HTR-8/SVneo (cell line): Measurements from ENCODE around the gene RUBCN.

Experiments
- DNase-seq: peaks from one replicate; pipeline ENCODE4 v3.0.0; 2011; ENCODE audit warnings: low spot score, mixed read lengths; ENCODE audit not compliant: insufficient read length
- FAIRE-seq: peaks from 2 replicates; lab custom pipeline; 2011; peaks lifted over from hg19 to GRCh38; lab: Jason Lieb, UNC

The RUBCN gene

GRCh38 chr3:197736491-197737318, at the start of gene RUBCN:
Gene RUBCN (minus strand): TSS chr3:197736904. CDS start chr3:197736719, 185 bp downstream.
- FAIRE-seq: peak; percentile 95
- peak; percentile 94 for DNase-seq

- no peak for DNase-seq
- no peak for FAIRE-seq
Observed at GRCh38 chr3:197784019-197784585, 47.4 kb upstream of the RUBCN start.

GRCh38 chr3:197782230-197782629, 45.5 kb upstream of the RUBCN start:
- DNase-seq (no peak), FAIRE-seq (no peak)

GRCh38 chr3:197775317-197775716, 38.6 kb upstream of the RUBCN start:
- no peak for DNase-seq
- FAIRE-seq: no peak

GRCh38 chr3:197761784-197762183, 25.1 kb upstream of the RUBCN start:
- FAIRE-seq: no peak
- DNase-seq: no peak

GRCh38 chr3:197758512-197758911, 21.8 kb upstream of the RUBCN start:
- no peak for FAIRE-seq
- DNase-seq: no peak

GRCh38 chr3:197756704-197757103, 20.0 kb upstream of the RUBCN start:
- DNase-seq: no peak
- FAIRE-seq: no peak

- DNase-seq: no peak
- FAIRE-seq: no peak
Observed at GRCh38 chr3:197753263-197753662, 16.6 kb upstream of the RUBCN start.

GRCh38 chr3:197752107-197752506, 15.4 kb upstream of the RUBCN start:
- FAIRE-seq (no peak), DNase-seq (no peak)

GRCh38 chr3:197750858-197751737, 14.4 kb upstream of the RUBCN start:
- DNase-seq: no peak
- FAIRE-seq: no peak

GRCh38 chr3:197750396-197750831, 13.7 kb upstream of the RUBCN start:
- FAIRE-seq: no peak
- DNase-seq: no peak

- peak; percentile 91 for FAIRE-seq
- DNase-seq: peak; percentile 88
Observed at GRCh38 chr3:197749601-197750395, 13.1 kb upstream of the RUBCN start, which contains the start of gene FYTTD1. Gene FYTTD1 (plus strand): TSS chr3:197749883. CDS start chr3:197749972, 89 bp downstream.

- DNase-seq (peak; percentile 56), FAIRE-seq (peak; percentile 4)
Observed at GRCh38 chr3:197749315-197749600, 12.6 kb upstream of the RUBCN start.

- no peak for DNase-seq
- FAIRE-seq: peak; percentile 28
Observed at GRCh38 chr3:197748597-197749314, 12.1 kb upstream of the RUBCN start.

GRCh38 chr3:197746801-197747237, 10.1 kb upstream of the RUBCN start:
- no peak for DNase-seq

GRCh38 chr3:197746209-197746608, 9.5 kb upstream of the RUBCN start:
- DNase-seq (no peak), FAIRE-seq (no peak)

More at GRCh38 chr3:197746801-197747237, 10.1 kb upstream of the RUBCN start:
- no peak for FAIRE-seq

- DNase-seq (no peak), FAIRE-seq (no peak)
Observed at GRCh38 chr3:197742787-197743186, 6.1 kb upstream of the RUBCN start.

- no peak for FAIRE-seq
- DNase-seq: no peak
Observed at GRCh38 chr3:197737749-197738462, 1.2 kb upstream of the RUBCN start.

GRCh38 chr3:197737319-197737649, 580 bp upstream of the RUBCN start:
- no peak for FAIRE-seq
- DNase-seq: no peak
